ENCODE measurements around the gene SLC7A10.
A peak's percentile ranks its signal among the peaks of the same experiment; 100 is the strongest.

The SLC7A10 gene

GRCh38 chr19:33220735-33221134 lies 4.9 kb downstream of the SLC7A10 start:
- Histone ChIP-seq H3K4me1 (ENCODE audit: control insufficient read depth, low read length) (no peaks in the 10 kb centered on the region), H3K4me3 (ENCODE audit: low read length) (no peak overlapping the region), H3F3A (ENCODE audit: control insufficient read depth, insufficient read depth) (no peaks in the 10 kb centered on the region), H3K79me2 (ENCODE audit: control insufficient read depth, low read length) (no peaks in the 10 kb centered on the region), H3K9me2 (replicated peaks; ENCODE audit: control insufficient read depth, low read length) (no peaks in the 10 kb centered on the region), H3K9me3 (ENCODE audit: control insufficient read depth, insufficient read depth, low read length) (no peaks in the 10 kb centered on the region), H3K27ac (ENCODE audit: low read depth, low read length) (no peak overlapping the region), H3K4me2 (ENCODE audit: low read length) (no peak overlapping the region), H3K27me3 (ENCODE audit: control insufficient read depth, low read length) (no peaks in the 10 kb centered on the region), H3K36me3 (ENCODE audit: control insufficient read depth, low read length) (no peaks in the 10 kb centered on the region), H4K20me1 (ENCODE audit: control insufficient read depth, insufficient read depth, low read depth, low read length) (no peaks in the 10 kb centered on the region)
- TF ChIP-seq EZH2phosphoT487 (IDR thresholded peaks at IDR 0.05; ENCODE audit: borderline replicate concordance, low read length) = no peak
- TF ChIP-seq, protein P1, sequence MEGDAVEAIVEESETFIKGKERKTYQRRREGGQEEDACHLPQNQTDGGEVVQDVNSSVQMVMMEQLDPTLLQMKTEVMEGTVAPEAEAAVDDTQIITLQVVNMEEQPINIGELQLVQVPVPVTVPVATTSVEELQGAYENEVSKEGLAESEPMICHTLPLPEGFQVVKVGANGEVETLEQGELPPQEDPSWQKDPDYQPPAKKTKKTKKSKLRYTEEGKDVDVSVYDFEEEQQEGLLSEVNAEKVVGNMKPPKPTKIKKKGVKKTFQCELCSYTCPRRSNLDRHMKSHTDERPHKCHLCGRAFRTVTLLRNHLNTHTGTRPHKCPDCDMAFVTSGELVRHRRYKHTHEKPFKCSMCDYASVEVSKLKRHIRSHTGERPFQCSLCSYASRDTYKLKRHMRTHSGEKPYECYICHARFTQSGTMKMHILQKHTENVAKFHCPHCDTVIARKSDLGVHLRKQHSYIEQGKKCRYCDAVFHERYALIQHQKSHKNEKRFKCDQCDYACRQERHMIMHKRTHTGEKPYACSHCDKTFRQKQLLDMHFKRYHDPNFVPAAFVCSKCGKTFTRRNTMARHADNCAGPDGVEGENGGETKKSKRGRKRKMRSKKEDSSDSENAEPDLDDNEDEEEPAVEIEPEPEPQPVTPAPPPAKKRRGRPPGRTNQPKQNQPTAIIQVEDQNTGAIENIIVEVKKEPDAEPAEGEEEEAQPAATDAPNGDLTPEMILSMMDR (IDR thresholded peaks at IDR 0.05; ENCODE audit: low read depth, low read length, poor library complexity, severe bottlenecking) = no peak

GRCh38 chr19:33220115-33220514 lies 5.5 kb downstream of the SLC7A10 start:
- H3K4me2 ChIP-seq (ENCODE audit: low read length) = no peak overlapping the region
- H3K9me3 ChIP-seq (ENCODE audit: control insufficient read depth, insufficient read depth, low read length) = no peaks in the 10 kb centered on the region
- no peaks in the 10 kb centered on the region for H3F3A ChIP-seq (ENCODE audit: control insufficient read depth, insufficient read depth)
- H3K4me3 ChIP-seq (ENCODE audit: low read length) = no peak overlapping the region
- no peaks in the 10 kb centered on the region for H3K27me3 ChIP-seq (ENCODE audit: control insufficient read depth, low read length)
- H4K20me1 ChIP-seq (ENCODE audit: control insufficient read depth, insufficient read depth, low read depth, low read length) = no peaks in the 10 kb centered on the region
- H3K4me1 ChIP-seq (ENCODE audit: control insufficient read depth, low read length) = no peaks in the 10 kb centered on the region
- H3K9me2 ChIP-seq (replicated peaks; ENCODE audit: control insufficient read depth, low read length) = no peaks in the 10 kb centered on the region
- no peak for TF ChIP-seq EZH2phosphoT487 (IDR thresholded peaks at IDR 0.05; ENCODE audit: borderline replicate concordance, low read length)
- TF ChIP-seq, protein P1 (IDR thresholded peaks at IDR 0.05; ENCODE audit: low read depth, low read length, poor library complexity, severe bottlenecking) = no peak
- H3K36me3 ChIP-seq (ENCODE audit: control insufficient read depth, low read length) = no peaks in the 10 kb centered on the region
- no peak overlapping the region for H3K27ac ChIP-seq (ENCODE audit: low read depth, low read length)
- no peaks in the 10 kb centered on the region for H3K79me2 ChIP-seq (ENCODE audit: control insufficient read depth, low read length)

- no peaks in the 10 kb centered on the region for H3K79me2 ChIP-seq (ENCODE audit: control insufficient read depth, low read length)
- no peak overlapping the region for H3K4me3 ChIP-seq (ENCODE audit: low read length)
- no peaks in the 10 kb centered on the region for H3K27me3 ChIP-seq (ENCODE audit: control insufficient read depth, low read length)
- H3K36me3 ChIP-seq (ENCODE audit: control insufficient read depth, low read length) = no peaks in the 10 kb centered on the region
- H3K9me3 ChIP-seq (ENCODE audit: control insufficient read depth, insufficient read depth, low read length) = no peaks in the 10 kb centered on the region
- H3K4me1 ChIP-seq (ENCODE audit: control insufficient read depth, low read length) = no peaks in the 10 kb centered on the region
- no peak overlapping the region for H3K27ac ChIP-seq (ENCODE audit: low read depth, low read length)
- H3F3A ChIP-seq (ENCODE audit: control insufficient read depth, insufficient read depth) = no peaks in the 10 kb centered on the region
- TF ChIP-seq EZH2phosphoT487 (IDR thresholded peaks at IDR 0.05; ENCODE audit: borderline replicate concordance, low read length) = no peak
- TF ChIP-seq, protein P1 (IDR thresholded peaks at IDR 0.05; ENCODE audit: low read depth, low read length, poor library complexity, severe bottlenecking) = peak; percentile 34
- no peaks in the 10 kb centered on the region for H4K20me1 ChIP-seq (ENCODE audit: control insufficient read depth, insufficient read depth, low read depth, low read length)
- H3K9me2 ChIP-seq (replicated peaks; ENCODE audit: control insufficient read depth, low read length) = no peaks in the 10 kb centered on the region
- no peak overlapping the region for H3K4me2 ChIP-seq (ENCODE audit: low read length)
Observed at GRCh38 chr19:33219261-33219815, 6.3 kb downstream of the SLC7A10 start.
